Mesenteric fat pad (tissue), 1 donor: ENCODE measurements around the gene AEBP2. TPM values are rescaled to one million over a fixed set of nuclear protein-coding genes. Genes with fewer than 3 reads are reported as not detected.
"Not testable (repeated sequence)": the region's sequence is repeated elsewhere in the genome, so short reads cannot be mapped to it uniquely, and the experiment has no call there.

Experiments used
- DNase-seq: peaks from one replicate; pipeline ENCODE4 v3.0.0-alpha.2; 2020; ENCODE audit warnings: low spot score
- total RNA-seq: library from RNA; stranded (reverse); fragmentation: NEBNext Ultra II Directional; extraction: Animal tissue kit (Norgen Biotek cat#: 25700); gene quantifications from one replicate; pipeline ENCODE4 v1.2.1, GENCODE V29; 2021
- donor health status: DM: yes; HTN: yes; CAD: no.

AEBP2 gene
- total RNA-seq, 1 donor from 2014 or later = 31.2 TPM

DNA sequence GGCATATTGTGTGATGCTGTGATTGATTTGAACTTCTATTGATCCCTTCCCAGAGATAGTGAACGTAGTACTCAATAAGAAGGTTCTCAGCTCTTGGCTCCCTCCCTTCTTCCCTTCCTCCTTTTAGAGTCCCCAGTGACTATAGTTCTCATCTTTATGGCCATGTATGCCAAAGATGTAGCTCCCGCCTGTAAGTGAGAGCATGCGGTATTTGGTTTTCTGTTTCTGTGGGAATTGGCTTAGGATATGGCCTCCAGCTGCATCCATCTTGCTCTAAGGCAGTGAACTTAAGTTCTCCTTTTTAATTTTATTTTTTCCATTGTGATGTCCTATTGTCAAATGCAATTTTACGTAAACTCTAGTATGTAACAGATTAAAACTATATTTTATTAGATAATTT lies 109.5 kb downstream of the AEBP2 start:
- no peak for DNase-seq

DNA sequence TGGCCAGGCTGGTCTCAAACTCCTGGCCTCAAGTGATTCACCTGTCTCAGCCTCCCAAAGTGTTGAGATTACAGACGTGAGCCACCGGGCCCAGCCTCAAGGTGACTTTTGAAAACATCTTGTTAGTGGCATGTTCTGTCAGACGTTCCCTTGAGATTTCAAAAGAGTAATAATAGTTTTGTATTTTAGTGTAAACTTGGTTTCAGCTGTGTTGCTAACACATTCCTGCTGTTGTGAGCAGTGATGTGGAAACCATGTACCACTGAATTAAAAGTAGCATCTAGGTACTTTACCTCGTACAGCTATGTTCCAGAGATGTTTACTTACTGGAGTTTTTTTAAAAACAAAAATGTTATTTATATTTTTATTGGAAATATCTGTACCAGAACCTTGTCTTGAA lies 111.3 kb downstream of the AEBP2 start:
- DNase-seq = no peak

- DNase-seq = not testable (repeated sequence)
Observed at GRCh38 chr12:19552441-19553097, 113.3 kb downstream of the AEBP2 start.

DNA sequence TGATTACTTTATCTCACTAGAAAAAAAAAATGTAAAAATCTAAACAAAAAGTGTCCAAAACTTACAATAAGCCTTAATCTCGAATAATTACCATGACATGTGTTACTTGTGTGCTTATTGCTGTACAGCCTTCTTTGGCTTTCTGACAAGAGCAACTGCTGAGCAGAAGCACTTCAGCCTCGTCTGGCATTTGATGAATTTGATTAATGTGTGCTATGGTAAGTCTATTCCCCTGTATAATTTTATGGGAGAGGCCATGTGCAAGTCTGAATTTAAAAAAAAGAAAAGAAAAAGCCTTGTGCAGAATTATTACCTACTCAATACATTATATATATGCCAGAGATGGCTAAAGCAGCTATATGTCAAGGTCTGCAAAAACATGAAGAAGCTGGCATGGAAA lies 113.9 kb downstream of the AEBP2 start:
- DNase-seq = no peak

- no peak for DNase-seq
Observed at GRCh38 chr12:19561411-19561961, 122.2 kb downstream of the AEBP2 start.
